ENCODE results near the gene P2RY11. TPM values are rescaled to one million over a fixed set of nuclear protein-coding genes. Genes with fewer than 3 reads are reported as not detected.

Gene P2RY11
- total RNA-seq, 2 donors from 2014 or later, result 4.5 to 11.6 TPM

DNA sequence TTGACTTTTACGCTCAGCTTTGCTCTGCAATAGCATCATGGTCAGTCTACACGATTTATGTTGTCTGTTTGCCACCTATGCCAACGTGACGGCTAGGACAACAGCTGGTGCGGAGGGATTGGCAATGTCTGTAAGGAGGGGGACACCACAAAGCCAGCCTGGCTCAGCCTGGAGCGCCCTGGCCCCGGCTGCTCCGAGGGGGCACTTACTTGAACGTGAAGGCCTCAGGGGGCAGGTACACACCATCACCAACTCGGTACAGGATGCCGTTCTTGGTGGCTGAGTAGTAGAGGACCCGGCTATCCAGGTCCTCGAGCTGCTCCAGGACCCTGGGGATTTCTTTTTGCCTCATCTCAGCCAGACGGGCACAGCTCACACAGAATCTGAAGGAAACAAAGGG is 34.6 kb downstream of the P2RY11 start:
- H3K27me3 ChIP-seq (replicated peaks; ENCODE audit: insufficient read depth), result no peaks in the 10 kb centered on the region
- TF ChIP-seq, protein P1, sequence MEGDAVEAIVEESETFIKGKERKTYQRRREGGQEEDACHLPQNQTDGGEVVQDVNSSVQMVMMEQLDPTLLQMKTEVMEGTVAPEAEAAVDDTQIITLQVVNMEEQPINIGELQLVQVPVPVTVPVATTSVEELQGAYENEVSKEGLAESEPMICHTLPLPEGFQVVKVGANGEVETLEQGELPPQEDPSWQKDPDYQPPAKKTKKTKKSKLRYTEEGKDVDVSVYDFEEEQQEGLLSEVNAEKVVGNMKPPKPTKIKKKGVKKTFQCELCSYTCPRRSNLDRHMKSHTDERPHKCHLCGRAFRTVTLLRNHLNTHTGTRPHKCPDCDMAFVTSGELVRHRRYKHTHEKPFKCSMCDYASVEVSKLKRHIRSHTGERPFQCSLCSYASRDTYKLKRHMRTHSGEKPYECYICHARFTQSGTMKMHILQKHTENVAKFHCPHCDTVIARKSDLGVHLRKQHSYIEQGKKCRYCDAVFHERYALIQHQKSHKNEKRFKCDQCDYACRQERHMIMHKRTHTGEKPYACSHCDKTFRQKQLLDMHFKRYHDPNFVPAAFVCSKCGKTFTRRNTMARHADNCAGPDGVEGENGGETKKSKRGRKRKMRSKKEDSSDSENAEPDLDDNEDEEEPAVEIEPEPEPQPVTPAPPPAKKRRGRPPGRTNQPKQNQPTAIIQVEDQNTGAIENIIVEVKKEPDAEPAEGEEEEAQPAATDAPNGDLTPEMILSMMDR (IDR thresholded peaks at IDR 0.05), result no peak
- no peak overlapping the region for H3K4me3 ChIP-seq
- H3K9me3 ChIP-seq, result no peaks in the 10 kb centered on the region
- DNase-seq (ENCODE audit: low spot score) (no peak), ATAC-seq (ENCODE audit: insufficient number of reproducible peaks, low FRiP score, low read depth) (no peak)
- peaks cover 69% of the 10 kb centered on the region for H3K36me3 ChIP-seq
- H3K4me1 ChIP-seq (ENCODE audit: control insufficient read depth in 1 of 2, low read depth in 2 of 2), result no peaks in the 10 kb centered on the region
- no peak overlapping the region for H3K27ac ChIP-seq

DNA sequence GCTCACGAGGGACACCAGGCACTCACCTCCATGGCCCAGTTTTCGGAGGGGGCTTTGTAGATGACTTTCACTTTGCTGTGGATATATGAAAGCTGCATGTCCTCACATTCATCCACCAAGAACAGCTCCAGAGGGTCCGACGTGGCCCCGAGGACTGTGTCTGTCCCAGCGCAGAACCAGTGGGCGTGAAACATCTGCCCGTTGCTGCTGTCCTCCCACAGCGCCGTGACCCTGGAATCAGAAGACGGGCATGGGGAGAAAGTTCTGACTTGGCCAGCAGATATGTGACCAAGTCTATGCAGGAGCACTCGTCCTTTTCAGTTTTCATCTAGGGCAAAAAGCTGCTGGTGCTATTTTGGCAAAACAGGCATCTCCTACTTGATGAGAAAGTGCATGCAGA is 37.9 kb downstream of the P2RY11 start:
- no peak for ATAC-seq (ENCODE audit: insufficient number of reproducible peaks, low FRiP score, low read depth)
- no peaks in the 10 kb centered on the region for H3K9me3 ChIP-seq
- H3K27me3 ChIP-seq (replicated peaks; ENCODE audit: insufficient read depth), result no peaks in the 10 kb centered on the region
- H3K36me3 ChIP-seq, result peaks cover 71% of the 10 kb centered on the region
- no peak for DNase-seq (ENCODE audit: low spot score)
- H3K4me3 ChIP-seq, result no peak overlapping the region
- TF ChIP-seq, protein P1 (IDR thresholded peaks at IDR 0.05), result no peak
- H3K4me1 ChIP-seq (ENCODE audit: control insufficient read depth in 1 of 2, low read depth in 2 of 2), result no peaks in the 10 kb centered on the region
- H3K27ac ChIP-seq, result no peak overlapping the region

DNA sequence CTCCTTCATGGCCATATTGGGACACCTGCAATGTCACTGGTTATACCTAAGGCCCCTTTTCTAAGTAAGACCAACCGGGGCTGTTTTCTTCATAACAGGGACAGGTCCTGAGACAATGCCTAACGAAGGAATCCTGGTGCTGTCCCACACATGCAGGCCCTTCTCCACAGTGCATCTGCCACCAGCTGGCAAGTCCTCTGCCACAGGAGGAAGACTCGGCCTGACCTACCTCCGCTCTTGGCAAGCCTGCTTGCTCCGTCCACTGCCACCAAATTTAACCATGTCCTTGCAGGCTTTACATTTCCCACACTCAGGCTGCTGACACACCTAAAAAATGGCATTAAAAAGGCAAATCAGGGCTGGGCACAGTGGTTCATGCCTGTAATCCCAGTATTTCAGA is 40.0 kb downstream of the P2RY11 start:
- Histone ChIP-seq H3K9me3 (no peaks in the 10 kb centered on the region), H3K27ac (no peak overlapping the region), H3K4me1 (ENCODE audit: control insufficient read depth in 1 of 2, low read depth in 2 of 2) (no peaks in the 10 kb centered on the region), H3K4me3 (no peak overlapping the region), H3K36me3 (peaks cover 71% of the 10 kb centered on the region), H3K27me3 (replicated peaks; ENCODE audit: insufficient read depth) (no peaks in the 10 kb centered on the region)
- ATAC-seq (ENCODE audit: insufficient number of reproducible peaks, low FRiP score, low read depth), result no peak
- TF ChIP-seq, protein P1 (IDR thresholded peaks at IDR 0.05), result no peak
- no peak for DNase-seq (ENCODE audit: low spot score)

DNA sequence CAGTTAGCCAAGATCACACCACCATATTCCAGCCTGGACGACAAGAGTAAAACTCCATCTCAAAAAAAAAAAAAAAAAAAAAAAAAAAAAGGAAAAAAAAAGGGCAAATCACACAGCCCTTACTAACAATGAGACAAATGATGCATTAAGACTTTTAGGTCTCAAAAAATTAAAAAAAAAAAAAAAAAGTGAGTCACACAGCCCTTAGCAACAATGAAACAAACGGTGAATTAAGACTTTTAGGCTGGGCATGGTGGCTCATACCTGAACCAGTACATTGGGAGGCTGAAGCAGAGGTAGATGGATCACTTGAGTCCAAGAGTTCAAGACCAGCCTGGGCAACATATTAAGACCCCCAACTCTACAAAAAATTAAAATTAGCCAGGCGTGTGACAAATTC is 40.6 kb downstream of the P2RY11 start:
- ATAC-seq (ENCODE audit: insufficient number of reproducible peaks, low FRiP score, low read depth) (no peak), DNase-seq (ENCODE audit: low spot score) (no peak)
- Histone ChIP-seq H3K36me3 (peaks cover 71% of the 10 kb centered on the region), H3K4me1 (ENCODE audit: control insufficient read depth in 1 of 2, low read depth in 2 of 2) (no peaks in the 10 kb centered on the region), H3K9me3 (no peaks in the 10 kb centered on the region), H3K27ac (no peak overlapping the region), H3K27me3 (replicated peaks; ENCODE audit: insufficient read depth) (no peaks in the 10 kb centered on the region), H3K4me3 (no peak overlapping the region)
- TF ChIP-seq, protein P1 (IDR thresholded peaks at IDR 0.05), result no peak

DNA sequence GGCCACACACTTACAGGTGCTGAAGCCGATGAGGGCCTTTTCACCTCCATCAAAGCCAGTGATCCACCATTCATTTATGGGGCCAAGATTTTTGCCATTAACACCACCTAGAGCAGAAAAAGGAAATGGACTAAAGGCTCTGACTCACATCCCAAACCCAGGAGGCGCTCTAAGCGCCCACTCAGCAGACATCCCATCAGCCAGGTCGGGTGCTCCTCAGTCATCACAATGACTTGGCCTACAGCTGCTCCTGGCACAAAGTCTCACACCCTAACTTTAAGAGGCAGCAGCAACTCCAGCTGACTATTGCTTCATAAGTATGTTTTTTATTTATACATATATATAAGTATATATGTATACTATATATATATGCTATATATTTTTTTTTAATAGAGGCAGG is 44.3 kb downstream of the P2RY11 start:
- ATAC-seq (ENCODE audit: insufficient number of reproducible peaks, low FRiP score, low read depth), result no peak
- no peak overlapping the region for H3K4me3 ChIP-seq
- H3K27me3 ChIP-seq (replicated peaks; ENCODE audit: insufficient read depth), result no peaks in the 10 kb centered on the region
- no peak for DNase-seq (ENCODE audit: low spot score)
- peaks cover 82% of the 10 kb centered on the region for H3K36me3 ChIP-seq
- H3K9me3 ChIP-seq, result no peaks in the 10 kb centered on the region
- TF ChIP-seq, protein P1 (IDR thresholded peaks at IDR 0.05), result no peak
- no peak overlapping the region for H3K27ac ChIP-seq
- H3K4me1 ChIP-seq (ENCODE audit: control insufficient read depth in 1 of 2, low read depth in 2 of 2), result no peaks in the 10 kb centered on the region

Data from thoracic aorta (tissue), 2 donors.